Measurements from ENCODE around the gene ENTHD1.

The ENTHD1 gene

DNA sequence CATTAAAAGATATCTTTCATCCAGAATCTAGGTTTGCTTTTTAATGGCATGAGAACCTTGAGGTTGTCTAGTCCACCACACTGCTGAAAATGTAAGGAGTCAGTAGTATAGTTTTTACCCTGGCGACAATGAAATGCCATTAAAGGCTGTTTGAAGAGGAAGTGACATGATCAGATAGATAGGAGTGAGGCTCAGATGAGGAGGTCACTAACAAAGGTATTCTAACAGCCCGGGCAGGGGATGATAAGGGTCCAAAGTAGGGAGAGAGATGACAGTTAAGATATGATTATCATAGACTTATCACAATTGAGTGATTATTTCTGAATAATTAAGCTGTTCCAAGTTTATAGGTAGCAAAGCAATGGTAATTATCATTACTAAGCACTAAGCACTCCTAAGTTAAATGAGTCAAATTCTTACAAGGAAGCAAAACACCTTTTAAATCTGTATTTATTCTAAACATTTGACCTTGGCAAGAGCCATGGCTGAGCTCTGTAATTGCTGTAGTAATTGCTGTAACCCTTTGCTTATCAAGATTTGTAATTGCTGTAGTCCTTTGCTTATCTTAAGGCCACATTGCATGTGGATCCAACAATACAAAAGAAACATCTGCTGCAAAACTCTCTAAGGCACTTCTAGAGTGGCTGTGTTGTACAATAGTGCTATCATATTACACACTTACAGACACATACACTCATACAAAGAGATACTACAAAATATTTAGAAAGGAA is 92.6 kb downstream of the ENTHD1 start:
- H3K79me2 ChIP-seq (ENCODE audit: insufficient read depth, low read length): no peaks in the 10 kb centered on the region
- H3K9ac ChIP-seq (ENCODE audit: low read length): no peak overlapping the region
- no peak overlapping the region for H3K4me3 ChIP-seq (ENCODE audit: low read depth, low read length, poor library complexity, severe bottlenecking)
- no peak overlapping the region for H2AFZ ChIP-seq (ENCODE audit: low read length)
- no peaks in the 10 kb centered on the region for H3F3A ChIP-seq (ENCODE audit: insufficient read depth, low read length)
- peaks cover 10% of the 10 kb centered on the region for H3K9me3 ChIP-seq (ENCODE audit: low read length)
- H3K4me1 ChIP-seq (ENCODE audit: insufficient read depth, low read length, severe bottlenecking): no peaks in the 10 kb centered on the region
- no peaks in the 10 kb centered on the region for H3K27me3 ChIP-seq (ENCODE audit: insufficient read depth, low read length)
- H4K20me1 ChIP-seq (ENCODE audit: insufficient read depth, low read length): no peaks in the 10 kb centered on the region
- no peaks in the 10 kb centered on the region for H3K9me2 ChIP-seq (ENCODE audit: low read depth, low read length)
- TF ChIP-seq EZH2 (IDR thresholded peaks at IDR 0.05; ENCODE audit: borderline replicate concordance, low read length) (no peak), CTCF (IDR thresholded peaks at IDR 0.05; ENCODE audit: low read length) (no peak)
- no peaks in the 10 kb centered on the region for H3K36me3 ChIP-seq (ENCODE audit: insufficient read depth, low read length)
- no peak overlapping the region for H3K27ac ChIP-seq (ENCODE audit: low read depth, low read length, poor library complexity, severe bottlenecking)
- H3K4me2 ChIP-seq (ENCODE audit: low read length): no peak overlapping the region

- Histone ChIP-seq H3K9me2 (ENCODE audit: low read depth, low read length) (no peaks in the 10 kb centered on the region), H3K36me3 (ENCODE audit: insufficient read depth, low read length) (no peaks in the 10 kb centered on the region), H3K4me3 (ENCODE audit: low read depth, low read length, poor library complexity, severe bottlenecking) (no peak overlapping the region), H3F3A (ENCODE audit: insufficient read depth, low read length) (no peaks in the 10 kb centered on the region), H2AFZ (ENCODE audit: low read length) (no peak overlapping the region), H3K27me3 (ENCODE audit: insufficient read depth, low read length) (no peaks in the 10 kb centered on the region), H3K4me1 (ENCODE audit: insufficient read depth, low read length, severe bottlenecking) (no peaks in the 10 kb centered on the region), H3K4me2 (ENCODE audit: low read length) (no peak overlapping the region), H3K9ac (ENCODE audit: low read length) (no peak overlapping the region), H3K9me3 (ENCODE audit: low read length) (peaks cover 10% of the 10 kb centered on the region), H3K79me2 (ENCODE audit: insufficient read depth, low read length) (no peaks in the 10 kb centered on the region), H3K27ac (ENCODE audit: low read depth, low read length, poor library complexity, severe bottlenecking) (no peak overlapping the region), H4K20me1 (ENCODE audit: insufficient read depth, low read length) (no peaks in the 10 kb centered on the region)
- TF ChIP-seq CTCF (IDR thresholded peaks at IDR 0.05; ENCODE audit: low read length) (no peak), EZH2 (IDR thresholded peaks at IDR 0.05; ENCODE audit: borderline replicate concordance, low read length) (no peak)
These were observed 95.9 kb downstream of the ENTHD1 start for GRCh38 chr22:39797528-39798147.

GRCh38 chr22:39789788-39790187 is 103.8 kb downstream of the ENTHD1 start:
- no peak overlapping the region for H3K9ac ChIP-seq (ENCODE audit: low read length)
- H3K79me2 ChIP-seq (ENCODE audit: insufficient read depth, low read length): no peaks in the 10 kb centered on the region
- H3K27ac ChIP-seq (ENCODE audit: low read depth, low read length, poor library complexity, severe bottlenecking): no peak overlapping the region
- no peaks in the 10 kb centered on the region for H3K36me3 ChIP-seq (ENCODE audit: insufficient read depth, low read length)
- no peaks in the 10 kb centered on the region; the same call in 1 of the 2 replicates for H3K27me3 ChIP-seq (ENCODE audit: insufficient read depth, low read length)
- no peak overlapping the region for H2AFZ ChIP-seq (ENCODE audit: low read length)
- TF ChIP-seq EZH2 (IDR thresholded peaks at IDR 0.05; ENCODE audit: borderline replicate concordance, low read length) (no peak), CTCF (IDR thresholded peaks at IDR 0.05; ENCODE audit: low read length) (no peak)
- no peak overlapping the region for H3K4me2 ChIP-seq (ENCODE audit: low read length)
- H3F3A ChIP-seq (ENCODE audit: insufficient read depth, low read length): no peaks in the 10 kb centered on the region
- no peaks in the 10 kb centered on the region for H3K4me1 ChIP-seq (ENCODE audit: insufficient read depth, low read length, severe bottlenecking)
- no peak overlapping the region for H3K4me3 ChIP-seq (ENCODE audit: low read depth, low read length, poor library complexity, severe bottlenecking)
- H4K20me1 ChIP-seq (ENCODE audit: insufficient read depth, low read length): no peaks in the 10 kb centered on the region
- H3K9me2 ChIP-seq (ENCODE audit: low read depth, low read length): no peaks in the 10 kb centered on the region
- H3K9me3 ChIP-seq (ENCODE audit: low read length): no peaks in the 10 kb centered on the region
